Measurements from ENCODE around the gene ABCD4. TPM values are rescaled to one million over a fixed set of nuclear protein-coding genes. Genes with fewer than 3 reads are reported as not detected.

The ABCD4 gene
- total RNA-seq, 4 donors from 2014 or later: 20.7 to 32.2 (median 23.2) TPM

GRCh38 chr14:74314576-74314975 is 11.8 kb upstream of the ABCD4 start:
- Histone ChIP-seq H3K27ac (no peak overlapping the region), H3K9me3 (no peaks in the 10 kb centered on the region), H3K4me1 (no peaks in the 10 kb centered on the region), H3K27me3 (no peaks in the 10 kb centered on the region), H3K4me3 (no peak overlapping the region), H3K36me3 (no peaks in the 10 kb centered on the region)
- no peak for DNase-seq
- no peak for TF ChIP-seq POLR2A (IDR thresholded peaks at IDR 0.05)
- TF ChIP-seq CTCF (IDR thresholded peaks at IDR 0.05): no peak
- 79 to 81% methylated on average over 4 of the region's 4 CpGs for WGBS, 2 donors
- intact Hi-C loops (cut with DNase I): no loop called here

GRCh38 chr14:74313601-74314000 is 10.9 kb upstream of the ABCD4 start:
- DNase-seq: no peak
- intact Hi-C loops (cut with DNase I): no loop called here
- 58 to 69% methylated on average over 4 to 5 of the region's 5 CpGs for WGBS, 2 donors
- Histone ChIP-seq H3K9me3 (no peaks in the 10 kb centered on the region), H3K4me3 (no peak overlapping the region), H3K27ac (no peak overlapping the region), H3K4me1 (no peaks in the 10 kb centered on the region), H3K27me3 (no peaks in the 10 kb centered on the region), H3K36me3 (no peaks in the 10 kb centered on the region)
- TF ChIP-seq POLR2A (IDR thresholded peaks at IDR 0.05): no peak
- no peak for TF ChIP-seq CTCF (IDR thresholded peaks at IDR 0.05)

- H3K4me3 ChIP-seq: no peak overlapping the region
- intact Hi-C loops (cut with DNase I): no loop called here
- no peaks in the 10 kb centered on the region for H3K27me3 ChIP-seq
- TF ChIP-seq CTCF (IDR thresholded peaks at IDR 0.05) (no peak), POLR2A (IDR thresholded peaks at IDR 0.05) (no peak)
- H3K4me1 ChIP-seq: no peaks in the 10 kb centered on the region
- no peaks in the 10 kb centered on the region for H3K9me3 ChIP-seq
- no peak for DNase-seq
- H3K36me3 ChIP-seq: no peaks in the 10 kb centered on the region
- no peak overlapping the region for H3K27ac ChIP-seq
- WGBS, 2 donors: 64 to 88% methylated on average over 2 of the region's 2 CpGs
Measured at GRCh38 chr14:74312161-74312560, 9.4 kb upstream of the ABCD4 start.

- H3K27me3 ChIP-seq: no peaks in the 10 kb centered on the region
- WGBS, 2 donors: 70 to 76% methylated on average over 8 of the region's 8 CpGs
- H3K27ac ChIP-seq: no peak overlapping the region
- H3K4me1 ChIP-seq: no peaks in the 10 kb centered on the region
- no peak for DNase-seq
- no peaks in the 10 kb centered on the region for H3K9me3 ChIP-seq
- H3K36me3 ChIP-seq: no peaks in the 10 kb centered on the region
- intact Hi-C loops (cut with DNase I): no loop called here
- H3K4me3 ChIP-seq: no peak overlapping the region
- TF ChIP-seq CTCF (IDR thresholded peaks at IDR 0.05) (no peak), POLR2A (IDR thresholded peaks at IDR 0.05) (no peak)
Measured at GRCh38 chr14:74309125-74310022, 6.6 kb upstream of the ABCD4 start.

GRCh38 chr14:74308695-74309094 is 6.0 kb upstream of the ABCD4 start:
- Histone ChIP-seq H3K4me3 (no peak overlapping the region), H3K27ac (no peak overlapping the region), H3K4me1 (peaks cover 0 to 3% (median 0%) of the 10 kb centered on the region in 3 donors), H3K36me3 (no peaks in the 10 kb centered on the region), H3K9me3 (no peaks in the 10 kb centered on the region), H3K27me3 (no peaks in the 10 kb centered on the region)
- 62 to 82% methylated on average over 4 to 5 of the region's 5 CpGs for WGBS, 2 donors
- DNase-seq: no peak
- no peak for TF ChIP-seq CTCF (IDR thresholded peaks at IDR 0.05)
- TF ChIP-seq POLR2A (IDR thresholded peaks at IDR 0.05): no peak
- intact Hi-C loops (cut with DNase I): no loop called here

Measured in esophagus squamous epithelium (tissue), 5 donors.